GM21381 (cell line): ENCODE results near the gene ENO4.

Source experiments
- ATAC-seq: cut with Tn5 transposase; IDR thresholded peaks from one replicate; pipeline ENCODE4 v1.9.1; 2021; ENCODE audit warnings: mild to moderate bottlenecking, moderate library complexity; ENCODE audit not compliant: unreplicated experiment

Gene ENO4

DNA sequence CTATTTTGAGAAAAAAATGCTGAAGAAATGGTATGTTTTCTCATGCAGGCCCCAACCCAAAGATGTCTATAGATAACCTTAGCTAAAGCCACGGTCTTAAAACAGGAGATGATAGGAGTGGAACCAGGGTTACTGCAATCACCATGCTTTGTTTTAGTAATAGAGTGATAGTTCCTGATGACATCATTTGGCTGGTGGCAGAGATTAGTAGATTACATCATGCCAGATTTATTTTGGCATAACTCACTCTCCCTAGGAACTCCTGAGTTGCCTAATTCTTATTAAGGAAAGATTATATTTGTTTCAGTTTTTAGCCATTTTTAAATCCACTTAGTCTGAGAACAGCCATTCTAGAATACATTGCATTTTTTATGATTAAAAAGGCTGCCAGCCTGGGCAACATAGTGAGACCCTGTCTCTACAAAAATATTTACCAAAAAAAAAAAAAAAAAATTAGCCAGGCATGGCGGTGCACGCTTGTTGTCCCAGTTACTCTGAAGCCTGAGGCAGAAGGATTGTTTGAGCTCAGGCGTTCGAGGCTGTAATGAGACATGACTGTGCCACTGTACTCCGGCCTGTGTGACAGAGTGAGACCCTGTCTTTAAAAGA lies 17.8 kb downstream of the ENO4 start:
- no peak for ATAC-seq

DNA sequence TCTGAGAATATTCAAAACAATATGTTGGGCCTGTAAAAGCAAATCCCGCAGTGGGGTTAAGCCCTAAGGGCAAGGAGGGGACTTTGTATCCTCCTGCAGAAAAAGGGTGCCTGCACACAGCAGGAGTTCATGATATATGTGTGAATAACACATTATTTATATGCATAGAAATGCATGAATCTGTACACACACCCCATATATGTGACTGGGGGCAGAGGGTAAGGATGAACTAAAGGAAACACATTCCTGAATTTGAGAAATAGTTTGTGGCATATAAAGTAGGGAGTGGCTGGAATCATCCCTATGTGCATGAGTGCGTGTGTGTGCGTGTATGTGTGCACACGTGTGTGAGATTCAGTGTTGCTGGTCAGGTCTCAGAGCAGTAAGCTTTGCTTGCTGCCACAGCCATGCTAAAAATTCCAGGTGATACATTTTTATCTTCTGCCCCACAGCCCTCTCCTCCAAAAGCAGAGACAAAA lies 18.9 kb downstream of the ENO4 start:
- ATAC-seq: no peak

DNA sequence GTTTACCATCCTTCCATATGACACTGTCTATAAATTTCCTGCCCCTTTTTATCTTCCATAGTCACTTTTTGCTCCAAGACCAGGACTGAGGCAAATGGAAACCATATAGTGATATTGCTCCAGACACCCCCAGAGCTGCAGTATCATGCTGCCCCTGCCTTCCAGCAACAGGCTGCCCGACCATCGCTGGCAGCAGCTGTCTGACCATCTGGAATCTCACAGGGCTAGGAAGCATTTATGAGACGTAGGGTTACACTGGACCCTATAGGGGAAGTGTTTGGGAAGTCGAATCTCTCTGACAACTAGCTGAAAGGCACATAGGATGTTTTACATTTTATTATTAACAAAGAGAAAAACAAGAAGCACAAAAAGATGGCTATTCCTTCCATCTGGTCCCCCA lies 19.4 kb downstream of the ENO4 start:
- no peak for ATAC-seq

DNA sequence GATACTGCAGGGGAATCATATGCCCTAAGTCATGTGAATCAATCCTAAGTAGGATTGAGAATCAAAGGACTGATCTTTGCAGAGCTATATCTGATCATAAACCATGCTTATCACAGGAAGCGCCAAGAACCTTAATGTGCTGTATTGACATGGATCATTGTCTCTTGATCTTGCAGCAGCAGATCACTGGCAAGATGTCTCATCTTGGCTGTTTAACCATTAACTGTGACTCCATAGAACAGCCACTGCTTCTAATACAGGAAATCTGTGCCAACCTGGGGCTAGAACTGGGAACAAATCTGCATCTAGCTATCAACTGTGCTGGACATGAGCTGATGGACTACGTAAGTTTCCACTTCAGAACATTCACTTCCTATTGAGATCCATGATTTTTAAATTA lies 21.6 kb downstream of the ENO4 start:
- ATAC-seq: no peak

DNA sequence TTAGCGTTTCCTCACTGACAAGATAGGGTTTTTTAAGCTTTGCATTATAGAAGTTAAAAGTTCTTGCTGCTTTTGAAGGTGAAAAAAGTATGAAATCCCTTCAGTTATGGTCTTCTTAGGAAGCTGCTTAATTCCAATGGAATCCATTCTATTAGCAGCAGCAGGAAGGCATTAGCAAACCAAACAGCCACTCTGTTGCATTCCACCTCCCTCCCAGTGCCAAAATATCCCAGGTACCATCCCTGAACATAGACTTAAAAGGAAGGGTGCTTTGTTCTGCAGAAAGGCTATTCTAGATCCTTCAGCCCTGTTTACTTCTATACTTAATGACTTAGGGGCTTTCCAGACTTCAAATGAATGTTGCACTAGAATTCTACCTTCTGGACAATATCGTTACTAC lies 23.8 kb downstream of the ENO4 start:
- ATAC-seq: no peak

DNA sequence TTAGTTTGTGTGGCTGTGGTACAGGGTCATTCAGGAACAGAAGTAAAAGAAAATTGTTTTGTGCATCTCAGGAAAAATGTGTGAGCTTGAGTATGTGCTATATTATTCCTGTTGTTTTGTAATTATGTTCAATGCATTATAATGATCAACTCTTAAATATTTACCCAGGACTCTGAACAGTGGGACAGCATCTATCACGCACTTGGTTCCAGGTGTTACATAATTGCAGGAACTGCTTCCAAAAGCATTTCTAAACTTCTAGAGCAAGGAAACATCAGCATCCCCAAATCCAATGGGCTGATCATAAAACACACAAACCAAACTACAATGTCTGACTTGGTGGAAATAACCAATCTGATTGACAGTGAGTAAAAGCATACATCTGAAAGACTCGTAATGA lies 26.6 kb downstream of the ENO4 start:
- ATAC-seq: no peak

DNA sequence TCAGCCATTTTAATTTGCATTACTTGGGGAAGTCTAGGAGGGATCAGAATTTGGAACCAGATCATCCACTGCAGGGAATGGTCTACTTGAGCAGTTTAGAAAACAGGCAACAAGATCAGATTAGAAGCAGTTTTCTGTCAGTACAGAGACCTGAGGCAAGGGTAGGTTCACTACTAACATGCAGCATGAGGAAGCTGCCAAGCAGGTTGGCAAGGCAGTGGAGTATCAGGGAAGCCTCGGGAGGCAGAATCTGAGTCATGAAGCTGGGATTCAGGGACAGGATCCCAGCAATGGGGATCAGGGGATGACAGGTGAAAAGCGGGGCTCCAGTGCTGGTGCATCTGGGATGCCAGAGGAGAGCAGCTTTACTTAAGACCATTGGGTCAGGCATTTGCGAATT lies 28.1 kb downstream of the ENO4 start:
- no peak for ATAC-seq

DNA sequence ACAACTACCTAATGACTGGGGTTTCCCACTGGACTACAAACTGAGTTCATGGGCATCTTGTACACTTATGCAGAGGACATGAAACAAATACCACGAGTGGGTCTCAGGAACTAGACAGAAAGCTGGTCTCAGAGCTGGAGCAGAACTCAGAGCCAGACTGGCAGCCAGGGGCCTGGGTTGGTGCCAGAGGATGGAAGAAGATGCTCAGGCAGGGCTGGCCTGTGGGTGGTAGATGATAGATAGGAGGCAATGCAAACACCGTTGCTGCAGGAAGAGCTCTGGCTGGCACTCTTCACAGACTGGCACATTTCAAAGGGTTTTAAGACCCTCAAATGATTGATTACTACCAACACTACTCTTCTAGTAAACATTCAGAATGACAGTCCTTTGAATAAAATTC lies 28.8 kb downstream of the ENO4 start:
- ATAC-seq: no peak

DNA sequence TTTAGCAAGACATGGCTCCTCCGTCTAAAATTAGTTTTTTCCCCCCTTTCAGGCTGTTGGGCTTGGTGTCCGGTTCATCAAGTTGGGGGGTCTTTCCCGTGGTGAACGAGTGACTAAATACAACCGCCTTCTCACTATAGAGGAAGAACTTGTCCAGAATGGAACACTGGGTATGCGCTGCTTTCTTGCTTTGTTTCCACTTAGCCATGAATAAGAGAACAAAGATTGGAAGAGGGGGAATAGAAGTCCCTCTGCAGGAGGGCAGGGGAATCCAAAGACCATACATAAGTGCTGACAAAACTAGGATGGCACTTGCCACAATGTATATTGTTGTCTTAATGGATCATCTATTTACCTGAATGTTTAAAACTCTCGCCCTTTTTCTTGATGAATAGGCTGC lies 30.5 kb downstream of the ENO4 start:
- ATAC-seq: no peak

DNA sequence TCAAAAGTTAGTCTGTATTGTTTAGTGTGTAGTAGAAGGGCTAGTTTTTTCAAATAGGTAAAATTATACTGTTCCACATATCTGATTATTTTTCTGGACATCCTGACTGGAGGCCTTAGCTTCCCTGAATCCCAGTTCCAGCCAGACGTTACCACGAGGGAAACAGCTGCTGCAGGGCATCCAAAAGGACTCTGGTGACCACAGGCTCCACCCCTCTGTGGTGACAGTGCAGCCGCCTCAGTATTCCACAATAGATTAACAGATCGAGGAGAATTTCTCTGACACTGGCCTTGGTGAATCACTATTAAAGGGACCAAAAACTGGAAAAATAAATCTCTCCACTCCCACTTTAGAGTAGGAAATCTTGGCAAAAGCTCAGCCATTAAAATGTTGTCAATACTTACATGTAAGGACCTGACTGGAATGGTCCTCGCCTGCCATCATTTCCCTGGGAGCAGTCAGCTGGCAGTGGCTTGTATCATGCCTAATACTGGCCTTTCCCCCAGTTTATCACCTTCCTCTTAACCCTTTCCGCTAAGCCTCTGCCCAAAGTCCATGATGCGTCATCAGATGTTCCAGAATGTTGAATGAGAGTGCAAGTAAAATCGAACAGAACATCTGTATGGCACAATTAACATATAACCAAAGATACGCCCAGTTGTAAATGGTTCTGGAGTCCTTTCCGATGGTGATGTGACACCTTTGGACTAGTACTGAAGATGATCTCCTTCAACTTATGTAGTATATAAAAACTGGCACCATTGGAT lies 31.6 kb downstream of the ENO4 start:
- no peak for ATAC-seq

DNA sequence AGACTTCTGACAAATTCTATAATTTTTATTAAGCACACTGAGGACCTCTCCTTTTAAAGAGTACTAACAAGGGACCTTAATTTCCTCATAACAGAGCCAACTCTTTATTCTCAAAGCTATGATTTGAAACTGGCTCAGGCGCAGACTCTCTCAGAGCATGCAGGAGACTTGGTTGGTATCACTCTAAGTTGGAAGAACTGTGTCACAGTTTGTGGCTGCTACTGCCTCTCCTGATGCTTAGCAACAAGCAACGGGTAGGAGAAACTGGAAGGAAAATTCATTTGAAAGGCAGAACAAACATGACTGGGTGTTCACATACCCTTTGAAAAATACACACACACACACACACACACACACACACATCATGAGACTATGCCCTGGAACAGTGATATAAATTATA lies 33.3 kb downstream of the ENO4 start:
- no peak for ATAC-seq

DNA sequence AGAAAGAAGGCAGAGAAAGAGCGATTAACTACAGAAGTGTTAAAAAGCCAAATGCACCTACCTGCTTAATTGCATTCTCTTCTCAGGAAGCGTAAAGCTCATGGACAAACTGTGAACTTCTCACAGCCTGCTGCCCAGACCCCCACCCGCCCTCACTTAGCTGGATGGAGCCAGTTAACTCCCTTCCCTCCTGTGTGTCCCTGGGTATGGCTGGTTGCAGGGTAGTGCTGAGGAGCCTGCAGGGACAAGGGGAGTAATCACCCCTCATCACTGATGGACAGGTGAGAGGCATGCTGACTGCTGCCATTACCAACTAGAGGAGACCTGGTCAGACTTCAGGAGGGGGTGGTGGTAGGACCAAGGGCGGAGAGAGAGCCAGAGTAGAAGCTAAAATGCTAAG lies 37.5 kb downstream of the ENO4 start:
- ATAC-seq: no peak

DNA sequence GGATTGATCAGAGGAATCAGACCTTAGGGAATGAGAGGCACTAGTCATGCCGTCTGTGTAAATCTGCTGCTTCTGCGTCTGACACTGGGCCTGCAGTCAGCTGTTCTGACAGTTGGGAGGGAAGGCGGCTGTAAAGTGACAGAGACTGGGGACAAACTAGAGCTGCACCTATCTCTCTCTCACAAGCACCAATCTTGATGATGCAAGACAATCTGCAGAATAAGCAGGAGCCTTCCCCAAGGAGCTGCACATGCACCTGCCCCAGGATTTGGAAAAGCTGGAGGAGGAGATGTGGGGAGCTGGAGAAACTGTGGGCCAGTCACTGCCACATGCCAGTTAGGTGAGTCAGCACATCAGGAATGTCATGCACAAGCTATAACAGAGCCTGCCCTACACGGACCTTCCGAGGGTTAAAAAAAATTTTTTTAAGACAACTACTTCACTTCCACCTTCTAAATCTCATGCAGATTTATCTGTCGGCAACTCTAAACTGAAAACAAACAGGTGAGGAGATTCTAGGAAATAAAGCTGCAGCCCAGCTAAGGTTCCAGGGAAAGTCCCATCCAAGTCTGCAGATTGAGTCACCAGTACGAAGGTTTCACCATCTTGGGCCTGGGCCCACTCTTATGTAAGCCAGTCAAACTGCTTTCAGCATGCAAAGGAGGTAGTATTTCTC lies 39.2 kb downstream of the ENO4 start:
- ATAC-seq: no peak

DNA sequence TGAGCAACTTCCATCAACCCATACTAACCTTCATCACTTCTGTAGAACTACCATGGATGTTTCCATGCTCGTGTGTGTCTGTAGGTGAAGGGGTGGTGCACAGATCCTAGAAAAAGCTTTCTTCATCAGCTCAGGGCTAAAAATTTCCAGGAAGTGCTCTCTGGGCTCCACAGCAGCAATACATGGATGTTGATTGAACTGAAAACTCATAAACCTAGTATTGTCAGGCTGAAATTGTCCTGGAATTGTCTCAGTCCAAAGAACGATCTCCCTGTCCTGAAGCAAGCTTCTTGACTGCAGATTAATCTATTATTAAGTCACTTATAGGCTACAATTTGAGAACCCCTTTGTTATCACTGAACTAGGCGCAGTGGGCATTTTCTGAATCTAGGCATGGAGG lies 39.8 kb downstream of the ENO4 start:
- ATAC-seq: no peak

DNA sequence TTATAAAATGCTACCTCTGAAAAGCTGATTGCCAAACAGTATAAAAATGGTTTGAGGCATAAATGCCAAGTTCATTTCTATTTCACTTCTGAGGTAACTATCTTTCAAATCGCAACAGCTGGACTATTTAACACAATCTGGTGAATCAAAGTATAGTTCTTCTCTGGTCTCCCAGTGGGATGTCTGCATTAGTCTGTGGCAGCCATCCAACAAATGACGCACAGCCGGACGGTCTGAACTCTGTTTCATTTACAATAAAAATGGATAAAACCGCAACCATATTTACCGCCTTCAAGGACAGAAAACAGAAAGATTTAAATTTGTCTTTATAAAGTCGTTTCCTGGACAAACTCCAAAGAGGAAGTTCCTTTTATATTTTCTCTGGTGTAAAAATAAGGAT lies 41.9 kb downstream of the ENO4 start:
- ATAC-seq: no peak

DNA sequence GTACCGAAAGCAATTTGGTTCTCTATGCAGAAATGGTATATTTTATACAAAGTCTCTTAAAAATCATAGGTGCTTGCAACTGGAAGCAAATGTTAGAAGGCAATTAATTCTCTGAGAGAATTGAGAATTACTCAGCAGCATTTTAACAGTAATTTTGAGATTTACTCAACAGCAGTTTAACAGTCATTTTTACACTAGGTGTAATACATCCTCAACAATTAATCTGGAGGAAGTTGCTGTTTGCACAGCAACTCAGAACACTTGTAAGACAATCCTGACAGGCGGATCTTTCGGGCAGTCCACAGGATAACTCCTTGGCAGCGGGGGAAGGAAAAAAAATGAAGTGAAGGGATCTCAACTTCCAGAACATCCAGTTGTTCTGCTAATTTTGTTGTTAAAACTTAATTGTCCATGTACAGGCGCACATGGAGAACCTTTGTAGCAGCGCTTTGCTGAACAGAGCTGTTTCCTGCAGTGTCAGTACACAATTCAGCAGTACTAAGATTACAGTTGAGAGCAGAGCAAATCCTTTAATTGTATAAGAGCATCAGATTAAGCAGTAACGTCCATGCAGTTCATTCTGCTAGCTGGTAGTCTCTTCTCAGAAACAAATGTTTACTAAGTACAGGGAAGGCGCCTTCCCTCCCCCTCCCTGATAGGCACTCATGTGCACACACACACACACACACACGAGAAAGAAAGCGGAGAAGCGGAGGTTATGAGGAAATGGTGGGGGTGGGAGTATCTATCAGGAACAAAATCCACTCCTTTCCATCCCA lies 43.8 kb downstream of the ENO4 start:
- ATAC-seq: no peak

DNA sequence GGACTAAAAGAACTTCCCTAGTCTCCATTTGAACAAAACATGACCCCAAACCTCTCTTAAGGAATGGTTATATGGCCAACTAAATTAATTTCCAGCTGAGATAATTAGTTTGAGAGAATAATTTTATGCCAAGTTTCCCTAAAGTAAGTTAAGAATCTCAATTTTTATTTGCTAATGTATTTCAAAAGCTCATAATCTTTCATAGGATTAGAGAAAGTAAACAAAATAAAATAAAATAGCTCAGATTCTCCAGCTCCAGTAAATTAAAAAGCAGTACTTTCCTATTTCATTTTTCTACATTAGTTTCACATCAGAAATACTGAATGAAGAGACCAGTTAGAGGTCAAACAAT lies 44.4 kb downstream of the ENO4 start:
- ATAC-seq: no peak

DNA sequence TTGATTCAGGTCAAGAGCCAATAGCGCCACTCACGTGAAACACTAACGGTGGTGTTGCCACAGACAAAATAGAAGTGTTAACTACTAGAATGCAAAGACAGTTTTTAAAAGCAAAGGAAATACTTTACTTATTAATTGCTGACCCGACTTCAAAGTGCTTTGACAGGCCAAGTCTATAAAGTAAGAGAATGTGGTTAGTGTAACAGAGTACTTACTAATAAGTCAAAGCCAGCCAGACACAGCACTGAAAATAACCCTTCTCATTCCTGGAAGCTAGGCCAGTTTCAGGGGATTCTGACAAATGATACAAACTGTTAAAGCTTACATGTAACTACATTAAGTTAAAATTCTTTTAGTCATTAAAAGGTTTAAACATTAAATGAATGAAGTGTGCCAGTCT lies 50.3 kb downstream of the ENO4 start:
- no peak for ATAC-seq

DNA sequence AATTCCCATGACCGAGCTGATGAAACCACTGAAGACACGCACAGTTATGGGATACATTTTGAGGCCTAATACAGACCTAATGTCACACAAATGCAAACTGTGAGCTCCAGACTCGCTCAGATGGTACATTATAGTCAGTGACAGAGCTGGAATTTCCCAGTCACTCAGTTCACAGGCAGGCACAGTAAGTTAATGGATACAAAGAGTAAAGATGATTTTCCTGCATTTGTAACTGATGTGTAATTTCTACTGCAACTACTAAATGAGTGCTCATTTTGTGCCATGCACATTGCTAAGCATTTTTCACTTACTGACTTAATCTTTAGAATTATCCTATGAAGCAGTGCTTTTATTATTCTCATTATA lies 56.5 kb downstream of the ENO4 start:
- no peak for ATAC-seq

DNA sequence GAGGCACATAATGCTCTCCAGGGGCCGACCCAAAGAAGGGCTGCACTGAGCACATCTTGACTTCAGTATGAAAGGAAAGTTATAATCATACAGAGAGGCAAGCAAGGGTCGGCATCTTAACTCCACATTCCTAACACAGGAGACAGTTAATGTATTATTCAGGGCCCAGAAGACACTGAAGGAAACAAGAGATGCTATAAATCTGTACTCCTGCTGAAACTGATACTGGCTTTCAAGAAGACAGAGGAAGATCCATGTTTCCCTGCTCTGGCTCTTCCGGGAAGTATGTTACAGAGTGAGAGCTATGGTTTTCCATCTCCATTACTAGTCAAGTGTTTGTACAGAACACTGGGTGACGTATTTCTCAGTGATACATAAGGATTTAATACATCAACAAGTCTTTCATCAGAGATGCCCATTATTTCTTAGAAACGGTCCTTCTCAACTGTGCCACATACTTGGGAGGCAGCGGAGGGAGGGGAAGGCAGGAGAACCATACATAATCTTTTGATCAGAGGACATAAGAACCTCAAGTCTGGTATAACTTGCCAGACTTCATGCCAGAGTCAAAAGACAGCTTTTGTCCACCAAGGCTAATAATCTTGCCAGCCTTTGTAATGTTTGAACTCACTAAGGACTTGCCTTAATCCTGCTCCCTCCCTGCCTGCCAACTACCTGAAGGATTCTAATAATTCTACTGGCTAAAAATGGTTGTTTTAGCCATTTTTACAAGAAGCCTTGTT lies 58.1 kb downstream of the ENO4 start:
- ATAC-seq: no peak

DNA sequence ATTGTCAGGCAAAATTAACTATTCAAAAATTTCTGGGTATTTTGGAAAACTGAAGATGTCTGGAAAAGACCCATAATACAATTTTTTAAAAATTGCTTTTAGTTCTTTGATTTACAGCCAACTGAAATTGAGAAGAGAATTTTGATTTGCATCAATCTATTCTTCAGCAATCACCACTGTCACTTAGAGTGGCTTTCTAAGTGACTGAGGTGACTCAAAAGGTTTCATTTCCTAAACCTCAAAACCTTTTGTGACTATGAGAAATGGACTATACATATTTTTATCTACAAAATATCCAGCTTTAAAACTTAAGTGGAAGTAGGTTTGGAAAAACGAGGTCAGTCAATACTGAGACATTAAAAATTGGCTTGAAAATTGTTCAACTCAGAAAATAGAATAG lies 60.0 kb downstream of the ENO4 start:
- ATAC-seq: no peak
